ENCODE measurements around the gene GPC5.

- TF ChIP-seq CTCF (IDR thresholded peaks at IDR 0.05 in 4 of 5, conservative IDR thresholded peaks at IDR 0.05 in 1 of 5): no peak
- no peak for TF ChIP-seq POLR2A (IDR thresholded peaks at IDR 0.05)
Measured at GRCh38 chr13:91357613-91358386, 40.6 kb upstream of the GPC5 start.

All from gastrocnemius medialis (tissue), 4 donors.